ENCODE measurements around the gene VTN.

GRCh38 chr17:28334171-28334570 lies 35.9 kb downstream of the VTN start:
- TF ChIP-seq, protein P1, sequence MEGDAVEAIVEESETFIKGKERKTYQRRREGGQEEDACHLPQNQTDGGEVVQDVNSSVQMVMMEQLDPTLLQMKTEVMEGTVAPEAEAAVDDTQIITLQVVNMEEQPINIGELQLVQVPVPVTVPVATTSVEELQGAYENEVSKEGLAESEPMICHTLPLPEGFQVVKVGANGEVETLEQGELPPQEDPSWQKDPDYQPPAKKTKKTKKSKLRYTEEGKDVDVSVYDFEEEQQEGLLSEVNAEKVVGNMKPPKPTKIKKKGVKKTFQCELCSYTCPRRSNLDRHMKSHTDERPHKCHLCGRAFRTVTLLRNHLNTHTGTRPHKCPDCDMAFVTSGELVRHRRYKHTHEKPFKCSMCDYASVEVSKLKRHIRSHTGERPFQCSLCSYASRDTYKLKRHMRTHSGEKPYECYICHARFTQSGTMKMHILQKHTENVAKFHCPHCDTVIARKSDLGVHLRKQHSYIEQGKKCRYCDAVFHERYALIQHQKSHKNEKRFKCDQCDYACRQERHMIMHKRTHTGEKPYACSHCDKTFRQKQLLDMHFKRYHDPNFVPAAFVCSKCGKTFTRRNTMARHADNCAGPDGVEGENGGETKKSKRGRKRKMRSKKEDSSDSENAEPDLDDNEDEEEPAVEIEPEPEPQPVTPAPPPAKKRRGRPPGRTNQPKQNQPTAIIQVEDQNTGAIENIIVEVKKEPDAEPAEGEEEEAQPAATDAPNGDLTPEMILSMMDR (conservative IDR thresholded peaks at IDR 0.05; ENCODE audit: low read length) = no peak
- TF ChIP-seq EZH2phosphoT487 (IDR thresholded peaks at IDR 0.05; ENCODE audit: borderline replicate concordance, low read depth, low read length) = no peak
